Measurements from ENCODE around the gene URI1. TPM values are rescaled to one million over a fixed set of nuclear protein-coding genes. Genes with fewer than 3 reads are reported as not detected.

The URI1 gene
- polyA plus RNA-seq, 1 donor (not counting 4 experiments of a cell fraction or from before 2014, with no cell fraction given): 98.6 TPM

- Histone ChIP-seq H3K9me3 (ENCODE audit: control insufficient read depth, low read depth, low read length) (no peaks in the 10 kb centered on the region), H3K27ac (ENCODE audit: control insufficient read depth, insufficient read depth, low read length) (no peak overlapping the region), H3K9me1 (ENCODE audit: control insufficient read depth, extremely low read depth, insufficient read depth, low read length) (no peaks in the 10 kb centered on the region), H3K4me2 (ENCODE audit: control insufficient read depth, extremely low read depth, insufficient read depth, low read depth, low read length) (no peak overlapping the region), H4K20me1 (ENCODE audit: control insufficient read depth, extremely low read depth, insufficient read depth, low read length) (peaks cover 2% of the 10 kb centered on the region), H3K9ac (ENCODE audit: control insufficient read depth, extremely low read depth, insufficient read depth, low read length) (no peak overlapping the region), H3K4me1 (ENCODE audit: control insufficient read depth, extremely low read depth, insufficient read depth, low read length) (peaks cover 10% of the 10 kb centered on the region), H3K27me3 (ENCODE audit: control insufficient read depth, extremely low read depth, insufficient read depth, low read length) (no peaks in the 10 kb centered on the region), H3K79me2 (ENCODE audit: control insufficient read depth, insufficient read depth, low read length) (peaks cover 93% of the 10 kb centered on the region), H3K36me3 (ENCODE audit: control insufficient read depth in 2 of 2, extremely low read depth in 1 of 2, insufficient read depth in 2 of 2, low read length in 2 of 2) (no peaks in the 10 kb centered on the region), H3K4me3 (ENCODE audit: control insufficient read depth in 2 of 3, extremely low read depth in 1 of 3, insufficient read depth in 2 of 3, low read depth in 1 of 3, low read length in 3 of 3) (no peak overlapping the region), H2AFZ (ENCODE audit: control insufficient read depth, low read length) (no peak overlapping the region)
- FAIRE-seq (no peak), DNase-seq (ENCODE audit: low read depth, low spot score) (no peak)
- dilution Hi-C loops (cut with MboI; ENCODE audit: extremely low pct_ligation_motif_present, low sequenced_read_pairs): no loop called here
- TF ChIP-seq CTCF (optimal IDR thresholded peaks at IDR 0.05 in 1 of 3, IDR thresholded peaks at IDR 0.05 in 1 of 3, conservative IDR thresholded peaks at IDR 0.05 in 1 of 3; ENCODE audit: extremely low read depth in 1 of 3, insufficient read depth in 2 of 3, low read length in 3 of 3): no peak
- no peak for TF ChIP-seq EZH2 (IDR thresholded peaks at IDR 0.05; ENCODE audit: low read length)
These were observed 10.1 kb downstream of the URI1 start for GRCh38 chr19:29952177-29952576.

- Histone ChIP-seq H3K4me3 (ENCODE audit: control insufficient read depth in 2 of 3, extremely low read depth in 1 of 3, insufficient read depth in 2 of 3, low read depth in 1 of 3, low read length in 3 of 3) (no peak overlapping the region), H3K27ac (ENCODE audit: control insufficient read depth, insufficient read depth, low read length) (peak overlapping the region; percentile 19), H3K9me3 (ENCODE audit: control insufficient read depth, low read depth, low read length) (no peaks in the 10 kb centered on the region), H3K27me3 (ENCODE audit: control insufficient read depth, extremely low read depth, insufficient read depth, low read length) (no peaks in the 10 kb centered on the region), H3K9me1 (ENCODE audit: control insufficient read depth, extremely low read depth, insufficient read depth, low read length) (no peaks in the 10 kb centered on the region), H4K20me1 (ENCODE audit: control insufficient read depth, extremely low read depth, insufficient read depth, low read length) (peaks cover 2% of the 10 kb centered on the region), H3K4me1 (ENCODE audit: control insufficient read depth, extremely low read depth, insufficient read depth, low read length) (peaks cover 7% of the 10 kb centered on the region), H3K36me3 (ENCODE audit: control insufficient read depth in 2 of 2, extremely low read depth in 1 of 2, insufficient read depth in 2 of 2, low read length in 2 of 2) (no peaks in the 10 kb centered on the region), H3K4me2 (ENCODE audit: control insufficient read depth, extremely low read depth, insufficient read depth, low read depth, low read length) (no peak overlapping the region), H3K79me2 (ENCODE audit: control insufficient read depth, insufficient read depth, low read length) (peaks cover 93% of the 10 kb centered on the region), H3K9ac (ENCODE audit: control insufficient read depth, extremely low read depth, insufficient read depth, low read length) (no peak overlapping the region), H2AFZ (ENCODE audit: control insufficient read depth, low read length) (no peak overlapping the region)
- no peak for DNase-seq (ENCODE audit: low read depth, low spot score)
- FAIRE-seq: no peak
- no peak for TF ChIP-seq CTCF (optimal IDR thresholded peaks at IDR 0.05 in 1 of 3, IDR thresholded peaks at IDR 0.05 in 1 of 3, conservative IDR thresholded peaks at IDR 0.05 in 1 of 3; ENCODE audit: extremely low read depth in 1 of 3, insufficient read depth in 2 of 3, low read length in 3 of 3)
- dilution Hi-C loops (cut with MboI; ENCODE audit: extremely low pct_ligation_motif_present, low sequenced_read_pairs): no loop called here
These were observed 10.6 kb downstream of the URI1 start for GRCh38 chr19:29952646-29953045.

Data from keratinocyte (primary cell).